HepG2 (cell line): ENCODE measurements around the gene KCNK15.

Source experiments
- CTCF ChIP-seq: sonication (generic); formaldehyde crosslinking; IDR thresholded peaks from 2 replicates; pipeline ENCODE4 v1.5.0; 2020; ENCODE audit warnings: mild to moderate bottlenecking, missing genetic modification reagents, moderate library complexity
- KAT8 ChIP-seq: IDR thresholded peaks from 2 replicates; pipeline ENCODE4 v1.6.1; 2016; ENCODE audit warnings: missing genetic modification reagents, missing compliant biosample characterization
- KDM1A ChIP-seq: IDR thresholded peaks from 2 replicates; pipeline ENCODE4 v1.6.1; 2016; ENCODE audit warnings: missing compliant biosample characterization
- POLR2A ChIP-seq, 2 experiments: IDR thresholded peaks; 2 replicates each; pipeline ENCODE4 v1.6.1; 2011; ENCODE audit warnings: low read depth in 2 of 2, low read length in 2 of 2, mild to moderate bottlenecking in 1 of 2, moderate library complexity in 1 of 2; ENCODE audit not compliant: insufficient read depth in 1 of 2
- PTBP1 ChIP-seq: fragments of 200-400 bp; formaldehyde crosslinking; IDR thresholded peaks from 2 replicates; pipeline ENCODE4 v1.6.1; 2018; ENCODE audit warnings: low read length, low read depth; ENCODE audit not compliant: poor library complexity, severe bottlenecking
- RAD21 ChIP-seq: fragments of 450-650 bp; formaldehyde crosslinking; IDR thresholded peaks from 2 replicates; pipeline ENCODE4 v1.5.0; 2020; ENCODE audit warnings: mild to moderate bottlenecking
- RAD51 ChIP-seq: fragments of 450-650 bp; IDR thresholded peaks from 2 replicates; pipeline ENCODE4 v1.6.1; 2016; ENCODE audit warnings: borderline replicate concordance
- TBL1XR1 ChIP-seq: fragments of 150-350 bp; IDR thresholded peaks from 2 replicates; pipeline ENCODE4 v1.6.1; 2014; ENCODE audit warnings: borderline replicate concordance, low read length; ENCODE audit not compliant: partially characterized antibody
- ZSCAN9 ChIP-seq: IDR thresholded peaks from 2 replicates; pipeline ENCODE4 v1.6.1; 2016; ENCODE audit warnings: borderline replicate concordance

GRCh38 chr20:44709380-44709779, 36.3 kb upstream of the KCNK15 start:
- TF ChIP-seq RAD51 (no peak), RAD21 (CRISPR knock-in tag) (no peak), POLR2A (IDR thresholded peaks at IDR 0.05; ENCODE audit: insufficient read depth in 1 of 2, low read depth in 2 of 2, low read length in 2 of 2) (no peak), TBL1XR1 (no peak), CTCF (CRISPR knock-in tag) (no peak), PTBP1 (no peak), KAT8 (no peak), ZSCAN9 (no peak), KDM1A (CRISPR knock-in tag) (no peak)
